DND-41 (cell line): ENCODE results near the gene IL6R.
"Not testable (repeated sequence)": the region's sequence is repeated elsewhere in the genome, so short reads cannot be mapped to it uniquely, and the experiment has no call there.

Source experiments
- ATAC-seq: fragments of 200-7000 bp; cut with Tn5 transposase; 3 replicates; pipeline ENCODE4 v1.9.1; 2021; ENCODE audit warnings: low read depth; ENCODE audit not compliant: insufficient read depth
- DNase-seq: peaks from one replicate; pipeline ENCODE4 v3.0.0-alpha.2; 2020
- H2AFZ ChIP-seq: 2 replicates; pipeline ENCODE4 v1.6.0; 2012; ENCODE audit warnings: low read depth, low read length
- H3K27ac ChIP-seq: 2 replicates; pipeline ENCODE4 v1.5.1; 2012; ENCODE audit warnings: low read length, inconsistent platforms
- H3K27me3 ChIP-seq: fragments of 200-600 bp; sonication (generic); 2 replicates; pipeline ENCODE4 v1.6.0; 2012; ENCODE audit warnings: low read length, mild to moderate bottlenecking, inconsistent platforms; ENCODE audit not compliant: insufficient read depth, poor library complexity
- H3K36me3 ChIP-seq: 2 replicates; pipeline ENCODE4 v1.5.1; 2012; ENCODE audit warnings: low read length, inconsistent platforms; ENCODE audit not compliant: insufficient read depth
- H3K4me1 ChIP-seq: 2 replicates; pipeline ENCODE4 v1.5.1; 2012; ENCODE audit warnings: mild to moderate bottlenecking, low read length; ENCODE audit not compliant: insufficient read depth
- H3K4me2 ChIP-seq: 2 replicates; pipeline ENCODE4 v1.6.0; 2012; ENCODE audit warnings: mild to moderate bottlenecking, moderate library complexity, low read length, inconsistent platforms; ENCODE audit not compliant: insufficient read depth
- H3K4me3 ChIP-seq, 2 experiments: fragments of 200-600 bp in 1 of 2; shearing (Covaris generic) in 1 of 2; 2 replicates each; pipeline ENCODE4 v1.5.1; 2012 to 2016; ENCODE audit warnings: inconsistent platforms in 2 of 2, low read length in 2 of 2, mild to moderate bottlenecking in 2 of 2, low read depth in 1 of 2, moderate library complexity in 1 of 2
- H3K79me2 ChIP-seq: 2 replicates; pipeline ENCODE4 v1.6.0; 2012; ENCODE audit warnings: low read length, inconsistent platforms; ENCODE audit not compliant: insufficient read depth
- H3K9ac ChIP-seq: 2 replicates; pipeline ENCODE4 v1.6.0; 2012; ENCODE audit warnings: low read depth, mild to moderate bottlenecking, inconsistent platforms, low read length, moderate library complexity
- H3K9me3 ChIP-seq: 2 replicates; pipeline ENCODE4 v1.5.1; 2012; ENCODE audit warnings: low read length, moderate library complexity, mild to moderate bottlenecking, inconsistent platforms; ENCODE audit not compliant: insufficient read depth, severe bottlenecking
- H4K20me1 ChIP-seq: 2 replicates; pipeline ENCODE4 v1.6.0; 2012; ENCODE audit warnings: low read length; ENCODE audit not compliant: insufficient read depth
- EZH2 ChIP-seq: IDR thresholded peaks from 3 replicates; pipeline ENCODE4 v1.6.1; 2012; ENCODE audit warnings: borderline replicate concordance, low read depth, mild to moderate bottlenecking, moderate library complexity, low read length, inconsistent platforms; ENCODE audit not compliant: severe bottlenecking
- TF ChIP-seq, protein P1 (sequence below): IDR thresholded peaks from 2 replicates; pipeline ENCODE4 v1.5.1; 2012; ENCODE audit warnings: borderline replicate concordance, low read length, moderate library complexity, mild to moderate bottlenecking; ENCODE audit not compliant: poor library complexity, severe bottlenecking; ENCODE audit errors: extremely low read depth

Gene IL6R

DNA sequence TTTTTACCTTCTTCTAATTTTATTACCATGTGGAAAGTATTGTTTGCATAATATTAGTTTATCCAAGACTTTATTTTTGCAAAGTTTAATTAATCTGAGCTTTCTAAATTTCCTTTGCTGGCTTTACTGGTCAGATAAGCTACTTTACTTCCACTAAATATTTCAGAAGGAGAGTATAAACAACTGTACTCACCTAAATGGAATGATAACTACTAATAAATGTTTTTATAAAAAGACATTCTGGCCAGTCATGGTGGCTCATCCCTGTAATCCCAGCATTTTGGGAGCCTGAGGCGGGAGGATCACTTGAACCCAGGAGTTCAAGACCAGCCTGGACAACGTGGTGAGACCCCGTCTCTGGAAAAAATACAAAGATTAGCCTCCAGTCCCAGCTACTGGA is 43.8 kb upstream of the IL6R start:
- Histone ChIP-seq H3K4me3 (no peak overlapping the region), H4K20me1 (no peaks in the 10 kb centered on the region), H3K27me3 (no peaks in the 10 kb centered on the region), H3K9me3 (no peaks in the 10 kb centered on the region), H3K79me2 (no peaks in the 10 kb centered on the region), H2AFZ (no peak overlapping the region), H3K4me1 (no peaks in the 10 kb centered on the region), H3K36me3 (no peaks in the 10 kb centered on the region), H3K9ac (no peak overlapping the region), H3K27ac (no peak overlapping the region), H3K4me2 (no peak overlapping the region)
- TF ChIP-seq, protein P1, sequence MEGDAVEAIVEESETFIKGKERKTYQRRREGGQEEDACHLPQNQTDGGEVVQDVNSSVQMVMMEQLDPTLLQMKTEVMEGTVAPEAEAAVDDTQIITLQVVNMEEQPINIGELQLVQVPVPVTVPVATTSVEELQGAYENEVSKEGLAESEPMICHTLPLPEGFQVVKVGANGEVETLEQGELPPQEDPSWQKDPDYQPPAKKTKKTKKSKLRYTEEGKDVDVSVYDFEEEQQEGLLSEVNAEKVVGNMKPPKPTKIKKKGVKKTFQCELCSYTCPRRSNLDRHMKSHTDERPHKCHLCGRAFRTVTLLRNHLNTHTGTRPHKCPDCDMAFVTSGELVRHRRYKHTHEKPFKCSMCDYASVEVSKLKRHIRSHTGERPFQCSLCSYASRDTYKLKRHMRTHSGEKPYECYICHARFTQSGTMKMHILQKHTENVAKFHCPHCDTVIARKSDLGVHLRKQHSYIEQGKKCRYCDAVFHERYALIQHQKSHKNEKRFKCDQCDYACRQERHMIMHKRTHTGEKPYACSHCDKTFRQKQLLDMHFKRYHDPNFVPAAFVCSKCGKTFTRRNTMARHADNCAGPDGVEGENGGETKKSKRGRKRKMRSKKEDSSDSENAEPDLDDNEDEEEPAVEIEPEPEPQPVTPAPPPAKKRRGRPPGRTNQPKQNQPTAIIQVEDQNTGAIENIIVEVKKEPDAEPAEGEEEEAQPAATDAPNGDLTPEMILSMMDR: no peak
- TF ChIP-seq EZH2: no peak
- no peak for ATAC-seq
- DNase-seq: no peak

DNA sequence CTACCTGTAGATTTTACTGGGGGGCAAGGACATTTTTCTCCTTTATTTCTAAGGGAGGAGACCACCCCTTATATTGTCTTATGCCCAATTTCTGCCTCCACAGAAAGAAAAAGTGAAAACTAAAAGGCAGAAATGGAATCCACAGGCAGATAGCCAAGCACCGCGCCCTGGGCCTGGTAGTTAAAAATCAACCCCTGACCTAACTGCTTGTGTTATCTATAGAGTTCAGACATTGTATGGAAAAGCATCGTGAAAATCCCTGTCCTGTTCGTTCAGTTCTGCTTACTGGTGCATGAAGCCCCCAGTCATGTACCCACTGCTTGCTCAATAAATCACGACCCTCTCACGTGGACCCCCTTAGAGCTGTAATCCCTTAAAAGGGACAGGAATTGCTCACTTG is 33.7 kb upstream of the IL6R start:
- DNase-seq (no peak), ATAC-seq (no peak)
- TF ChIP-seq EZH2: no peak
- TF ChIP-seq, protein P1: no peak

DNA sequence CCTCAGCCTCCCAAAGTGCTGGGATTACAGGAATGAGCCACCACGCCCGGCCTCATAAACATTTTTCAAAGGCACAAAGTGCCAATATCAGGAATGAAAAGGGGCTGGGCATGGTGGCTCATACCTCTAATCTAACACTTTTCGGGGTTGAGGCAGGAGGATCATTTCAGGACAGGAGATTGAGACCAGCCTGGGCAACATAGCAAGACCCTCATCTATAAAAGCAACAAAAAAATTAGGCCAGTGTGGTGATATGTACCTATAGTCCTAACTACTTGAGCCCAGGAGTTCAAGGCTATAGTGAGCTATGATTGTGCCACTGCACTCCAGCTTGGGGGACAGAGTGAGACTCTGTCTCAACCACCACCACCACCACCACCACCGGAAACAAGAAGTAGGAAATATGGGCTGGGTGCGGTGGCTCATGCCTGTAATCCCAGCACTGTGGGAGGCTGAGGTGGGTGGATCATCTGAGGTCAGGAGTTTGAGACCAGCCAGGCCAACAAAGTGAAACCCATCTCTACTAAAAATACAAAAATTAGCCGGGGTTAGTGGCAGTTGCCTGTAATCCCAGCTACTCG is 31.3 kb upstream of the IL6R start:
- not testable (repeated sequence) for H3K27ac ChIP-seq, H4K20me1 ChIP-seq, H3K79me2 ChIP-seq, H3K9me3 ChIP-seq, H3K27me3 ChIP-seq, H2AFZ ChIP-seq, H3K4me3 ChIP-seq, H3K4me2 ChIP-seq, H3K4me1 ChIP-seq, H3K9ac ChIP-seq, H3K36me3 ChIP-seq, ATAC-seq, DNase-seq

More for the DNA sequence above, 33.7 kb upstream of the IL6R start:
- H3K9me3 ChIP-seq: no peaks in the 10 kb centered on the region
- H3K4me2 ChIP-seq: no peak overlapping the region
- no peak overlapping the region for H3K9ac ChIP-seq
- H3K27me3 ChIP-seq: no peaks in the 10 kb centered on the region
- no peaks in the 10 kb centered on the region for H3K4me1 ChIP-seq
- no peak overlapping the region for H3K4me3 ChIP-seq
- no peak overlapping the region for H3K27ac ChIP-seq
- H3K79me2 ChIP-seq: no peaks in the 10 kb centered on the region
- H2AFZ ChIP-seq: no peak overlapping the region
- no peaks in the 10 kb centered on the region for H3K36me3 ChIP-seq
- no peaks in the 10 kb centered on the region for H4K20me1 ChIP-seq

DNA sequence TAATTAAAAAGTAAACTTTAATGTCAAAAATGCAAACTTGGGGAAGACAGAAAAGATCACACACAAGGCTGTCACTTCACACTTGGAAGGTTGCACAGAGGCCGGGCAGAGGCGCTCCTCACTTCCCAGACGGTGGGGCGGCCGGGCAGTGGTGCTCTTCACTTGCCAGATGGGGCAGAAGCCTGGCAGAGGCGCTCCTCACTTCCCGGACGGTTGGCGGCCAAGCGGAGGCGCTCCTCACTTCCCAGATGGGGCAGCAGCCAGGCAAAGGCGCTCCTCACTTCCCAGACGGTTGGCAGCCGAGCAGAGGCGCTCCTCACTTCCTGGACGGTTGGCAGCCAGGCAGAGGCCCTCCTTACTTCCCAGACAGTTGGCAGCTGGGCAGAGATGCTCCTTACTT is 25.8 kb upstream of the IL6R start:
- Histone ChIP-seq H3K4me1 (no peaks in the 10 kb centered on the region), H2AFZ (no peak overlapping the region), H3K9ac (no peak overlapping the region), H3K36me3 (no peaks in the 10 kb centered on the region), H3K27me3 (no peaks in the 10 kb centered on the region), H3K9me3 (no peaks in the 10 kb centered on the region), H4K20me1 (no peaks in the 10 kb centered on the region), H3K4me2 (no peak overlapping the region), H3K4me3 (no peak overlapping the region), H3K79me2 (no peaks in the 10 kb centered on the region), H3K27ac (no peak overlapping the region)
- DNase-seq (no peak), ATAC-seq (no peak)
- TF ChIP-seq, protein P1: no peak
- no peak for TF ChIP-seq EZH2
